Astrocyte (in vitro differentiated cells and primary cell): Measurements from ENCODE around the gene SCUBE3. TPM values are rescaled to one million over a fixed set of nuclear protein-coding genes. Genes with fewer than 3 reads are reported as not detected.

ENCODE experiments used
- DNase-seq: peaks from one replicate; pipeline ENCODE4 v3.0.0-alpha.2; 2010; ENCODE audit warnings: low read depth
- FAIRE-seq: peaks from 2 replicates; lab custom pipeline; 2011; peaks lifted over from hg19 to GRCh38; lab: Jason Lieb, UNC
- H2AFZ ChIP-seq: 2 replicates; pipeline ENCODE4 v1.6.0; 2012; ENCODE audit warnings: low read depth, low read length, inconsistent platforms
- H3K27ac ChIP-seq: 2 replicates; pipeline ENCODE4 v1.5.1; 2011; ENCODE audit warnings: low read depth, low read length, inconsistent platforms
- H3K27me3 ChIP-seq: 2 replicates; pipeline ENCODE4 v1.6.0; 2011; ENCODE audit warnings: low read length, inconsistent platforms; ENCODE audit not compliant: insufficient read depth
- H3K36me3 ChIP-seq: 2 replicates; pipeline ENCODE4 v1.5.1; 2011; ENCODE audit warnings: low read length, inconsistent platforms; ENCODE audit not compliant: insufficient read depth
- H3K4me1 ChIP-seq: 2 replicates; pipeline ENCODE4 v1.5.1; 2011; ENCODE audit warnings: low read length, inconsistent platforms; ENCODE audit not compliant: insufficient read depth
- H3K4me2 ChIP-seq: 2 replicates; pipeline ENCODE4 v1.6.0; 2012; ENCODE audit warnings: low read length, inconsistent platforms
- H3K4me3 ChIP-seq: 2 replicates; pipeline ENCODE4 v1.5.1; 2011; ENCODE audit warnings: low read depth, mild to moderate bottlenecking, low read length, inconsistent platforms; ENCODE audit not compliant: insufficient read depth
- H3K79me2 ChIP-seq: 2 replicates; pipeline ENCODE4 v1.6.0; 2012; ENCODE audit warnings: mild to moderate bottlenecking, low read length, inconsistent platforms; ENCODE audit not compliant: insufficient read depth
- H3K9ac ChIP-seq: 2 replicates; pipeline ENCODE4 v1.6.0; 2012; ENCODE audit warnings: mild to moderate bottlenecking, low read length, inconsistent platforms
- H3K9me3 ChIP-seq: 2 replicates; pipeline ENCODE4 v1.5.1; 2012; ENCODE audit warnings: low read depth, mild to moderate bottlenecking, low read length, inconsistent platforms; ENCODE audit not compliant: insufficient read depth
- H4K20me1 ChIP-seq: 2 replicates; pipeline ENCODE4 v1.6.0; 2012; ENCODE audit warnings: low read length, inconsistent platforms; ENCODE audit not compliant: insufficient read depth
- H3K27ac Mint-ChIP-seq: one replicate; pipeline ENCODE4 v1.8.0; 2021; ENCODE audit warnings: mild to moderate bottlenecking, mixed read lengths; ENCODE audit not compliant: unreplicated experiment
- H3K27me3 Mint-ChIP-seq: one replicate; pipeline ENCODE4 v1.8.0; 2021; ENCODE audit warnings: low read depth, mixed read lengths; ENCODE audit not compliant: unreplicated experiment
- H3K36me3 Mint-ChIP-seq: one replicate; pipeline ENCODE4 v1.8.0; 2021; ENCODE audit warnings: low read depth, mixed read lengths; ENCODE audit not compliant: unreplicated experiment
- H3K4me1 Mint-ChIP-seq: one replicate; pipeline ENCODE4 v1.8.0; 2021; ENCODE audit warnings: low read depth, mixed read lengths; ENCODE audit not compliant: unreplicated experiment
- H3K4me3 Mint-ChIP-seq: one replicate; pipeline ENCODE4 v1.8.0; 2021; ENCODE audit warnings: mild to moderate bottlenecking, moderate library complexity, mixed read lengths; ENCODE audit not compliant: unreplicated experiment
- H3K9me3 Mint-ChIP-seq: one replicate; pipeline ENCODE4 v1.8.0; 2021; ENCODE audit warnings: mild to moderate bottlenecking, mixed read lengths; ENCODE audit not compliant: unreplicated experiment
- EZH2 ChIP-seq: IDR thresholded peaks from 2 replicates; pipeline ENCODE4 v1.6.1; 2012; ENCODE audit warnings: mild to moderate bottlenecking, low read length, inconsistent platforms; ENCODE audit not compliant: insufficient read depth
- total RNA-seq: library from RNA; stranded (reverse); gene quantifications from 2 replicates; pipeline ENCODE4 v1.2.1, GENCODE V29; 2021
- TF ChIP-seq, protein P1 (sequence below): IDR thresholded peaks from 2 replicates; pipeline ENCODE4 v1.5.1; 2011; ENCODE audit warnings: low read depth, mild to moderate bottlenecking, inconsistent platforms, low read length, moderate library complexity; ENCODE audit not compliant: insufficient read depth

Gene SCUBE3
- total RNA-seq, 1 donor from 2014 or later = 10.1 TPM

DNA sequence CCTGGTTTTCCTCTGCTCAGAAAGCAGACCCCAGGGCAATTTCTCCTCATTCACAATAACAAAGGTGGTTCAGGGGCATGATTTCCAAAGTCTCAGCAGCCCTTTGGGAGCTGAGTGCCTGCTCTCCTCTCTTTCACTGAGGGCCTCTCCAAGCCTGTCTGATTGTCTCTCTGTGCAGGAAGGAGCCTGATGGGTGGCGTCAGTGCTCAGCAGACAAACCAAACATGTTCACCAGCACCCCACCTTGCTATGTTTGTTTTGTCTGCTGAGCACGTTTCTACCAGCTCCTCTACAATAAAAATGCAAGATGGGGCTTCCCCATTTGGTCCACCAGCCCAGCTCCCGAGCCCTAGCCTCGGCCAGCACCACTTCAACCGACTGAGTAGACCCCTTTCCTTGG lies 47.2 kb upstream of the SCUBE3 start:
- H3K36me3 Mint-ChIP-seq = peaks cover 2% of the 10 kb centered on the region
- Histone ChIP-seq H3K79me2 (no peaks in the 10 kb centered on the region), H3K36me3 (no peaks in the 10 kb centered on the region), H3K27ac (no peak overlapping the region), H4K20me1 (no peaks in the 10 kb centered on the region), H3K4me2 (no peak overlapping the region), H3K4me1 (peaks cover 17% of the 10 kb centered on the region), H3K4me3 (no peak overlapping the region), H3K27me3 (no peaks in the 10 kb centered on the region), H3K9me3 (no peaks in the 10 kb centered on the region), H2AFZ (no peak overlapping the region), H3K9ac (no peak overlapping the region)
- no peaks in the 10 kb centered on the region for H3K9me3 Mint-ChIP-seq
- H3K27ac Mint-ChIP-seq = no peak overlapping the region
- TF ChIP-seq, protein P1, sequence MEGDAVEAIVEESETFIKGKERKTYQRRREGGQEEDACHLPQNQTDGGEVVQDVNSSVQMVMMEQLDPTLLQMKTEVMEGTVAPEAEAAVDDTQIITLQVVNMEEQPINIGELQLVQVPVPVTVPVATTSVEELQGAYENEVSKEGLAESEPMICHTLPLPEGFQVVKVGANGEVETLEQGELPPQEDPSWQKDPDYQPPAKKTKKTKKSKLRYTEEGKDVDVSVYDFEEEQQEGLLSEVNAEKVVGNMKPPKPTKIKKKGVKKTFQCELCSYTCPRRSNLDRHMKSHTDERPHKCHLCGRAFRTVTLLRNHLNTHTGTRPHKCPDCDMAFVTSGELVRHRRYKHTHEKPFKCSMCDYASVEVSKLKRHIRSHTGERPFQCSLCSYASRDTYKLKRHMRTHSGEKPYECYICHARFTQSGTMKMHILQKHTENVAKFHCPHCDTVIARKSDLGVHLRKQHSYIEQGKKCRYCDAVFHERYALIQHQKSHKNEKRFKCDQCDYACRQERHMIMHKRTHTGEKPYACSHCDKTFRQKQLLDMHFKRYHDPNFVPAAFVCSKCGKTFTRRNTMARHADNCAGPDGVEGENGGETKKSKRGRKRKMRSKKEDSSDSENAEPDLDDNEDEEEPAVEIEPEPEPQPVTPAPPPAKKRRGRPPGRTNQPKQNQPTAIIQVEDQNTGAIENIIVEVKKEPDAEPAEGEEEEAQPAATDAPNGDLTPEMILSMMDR = no peak
- no peak for TF ChIP-seq EZH2
- no peak for DNase-seq
- H3K4me3 Mint-ChIP-seq = no peak overlapping the region
- H3K27me3 Mint-ChIP-seq = peaks cover 22% of the 10 kb centered on the region
- no peak for FAIRE-seq
- peaks cover 2% of the 10 kb centered on the region for H3K4me1 Mint-ChIP-seq

GRCh38 chr6:35167505-35167904 lies 46.3 kb upstream of the SCUBE3 start:
- no peak for FAIRE-seq
- no peaks in the 10 kb centered on the region for H3K27me3 ChIP-seq
- H3K27ac ChIP-seq = no peak overlapping the region
- H3K9me3 Mint-ChIP-seq = no peaks in the 10 kb centered on the region
- H3K4me2 ChIP-seq = no peak overlapping the region
- H3K4me1 ChIP-seq = peaks cover 17% of the 10 kb centered on the region
- H3K36me3 Mint-ChIP-seq = peaks cover 2% of the 10 kb centered on the region
- H3K4me3 ChIP-seq = no peak overlapping the region
- TF ChIP-seq, protein P1 = no peak
- TF ChIP-seq EZH2 = no peak
- H3K79me2 ChIP-seq = no peaks in the 10 kb centered on the region
- no peaks in the 10 kb centered on the region for H3K9me3 ChIP-seq
- DNase-seq = no peak
- peaks cover 20% of the 10 kb centered on the region for H3K27me3 Mint-ChIP-seq
- no peak overlapping the region for H3K4me3 Mint-ChIP-seq
- no peak overlapping the region for H3K27ac Mint-ChIP-seq
- peaks cover 2% of the 10 kb centered on the region for H3K4me1 Mint-ChIP-seq
- no peak overlapping the region for H3K9ac ChIP-seq
- no peaks in the 10 kb centered on the region for H4K20me1 ChIP-seq
- no peaks in the 10 kb centered on the region for H3K36me3 ChIP-seq
- H2AFZ ChIP-seq = no peak overlapping the region

GRCh38 chr6:35168461-35168861 lies 45.3 kb upstream of the SCUBE3 start:
- Mint-ChIP-seq H3K27me3 (peaks cover 17% of the 10 kb centered on the region), H3K4me1 (peaks cover 2% of the 10 kb centered on the region), H3K4me3 (no peak overlapping the region), H3K36me3 (peaks cover 2% of the 10 kb centered on the region), H3K9me3 (no peaks in the 10 kb centered on the region), H3K27ac (no peak overlapping the region)
- no peaks in the 10 kb centered on the region for H4K20me1 ChIP-seq
- H3K79me2 ChIP-seq = no peaks in the 10 kb centered on the region
- no peak overlapping the region for H3K4me3 ChIP-seq
- H3K36me3 ChIP-seq = no peaks in the 10 kb centered on the region
- FAIRE-seq = no peak
- H3K27ac ChIP-seq = no peak overlapping the region
- DNase-seq = no peak
- no peaks in the 10 kb centered on the region for H3K27me3 ChIP-seq
- no peaks in the 10 kb centered on the region for H3K9me3 ChIP-seq
- no peak overlapping the region for H3K4me2 ChIP-seq
- H2AFZ ChIP-seq = no peak overlapping the region
- H3K4me1 ChIP-seq = peaks cover 20% of the 10 kb centered on the region
- TF ChIP-seq, protein P1 = no peak
- no peak overlapping the region for H3K9ac ChIP-seq
